NCI-H146 (cell line): ENCODE measurements around the gene OTUD7B.
"Not testable (repeated sequence)": the region's sequence is repeated elsewhere in the genome, so short reads cannot be mapped to it uniquely, and the experiment has no call there.

ENCODE experiments used
- DNase-seq: peaks from one replicate; lab custom pipeline; 2025; lab: John Stamatoyannopoulos, UW

The OTUD7B gene

GRCh38 chr1:149949911-149950310 is 60.6 kb downstream of the OTUD7B start:
- DNase-seq: no peak

GRCh38 chr1:149945206-149945605 is 65.3 kb downstream of the OTUD7B start:
- no peak for DNase-seq

- no peak for DNase-seq
Observed at GRCh38 chr1:149942885-149943284, 67.6 kb downstream of the OTUD7B start.

GRCh38 chr1:149942207-149942606 is 68.3 kb downstream of the OTUD7B start:
- DNase-seq: peak; percentile 3

GRCh38 chr1:149940427-149940826 is 70.1 kb downstream of the OTUD7B start:
- no peak for DNase-seq

- DNase-seq: not testable (repeated sequence)
Observed at GRCh38 chr1:149938668-149939003, 71.9 kb downstream of the OTUD7B start.

- DNase-seq: no peak
Observed at GRCh38 chr1:149937759-149938158, 72.8 kb downstream of the OTUD7B start.

GRCh38 chr1:149936992-149937705 is 73.4 kb downstream of the OTUD7B start:
- DNase-seq: peak; percentile 19

- no peak for DNase-seq
Observed at GRCh38 chr1:149936170-149936991, 74.1 kb downstream of the OTUD7B start, which contains the start of gene MTMR11. TSS of gene MTMR11 (minus strand) at chr1:149936879. CDS start at chr1:149936647, 232 bp downstream.

GRCh38 chr1:149934356-149934755 is 76.2 kb downstream of the OTUD7B start:
- no peak for DNase-seq

GRCh38 chr1:149933208-149933607 is 77.3 kb downstream of the OTUD7B start:
- no peak for DNase-seq

- DNase-seq: no peak
Observed at GRCh38 chr1:149932474-149932873, 78.1 kb downstream of the OTUD7B start.

GRCh38 chr1:149931212-149931790 is 79.2 kb downstream of the OTUD7B start:
- DNase-seq: no peak

- DNase-seq: no peak
Observed at GRCh38 chr1:149929856-149930255, 80.7 kb downstream of the OTUD7B start.

- no peak for DNase-seq
Observed at GRCh38 chr1:149928401-149928724, 82.2 kb downstream of the OTUD7B start.

- peak; percentile 95 for DNase-seq
Observed at GRCh38 chr1:149927563-149928400, 82.7 kb downstream of the OTUD7B start, which contains the start of gene SF3B4. TSS of gene SF3B4 (minus strand) at chr1:149927803. CDS start at chr1:149927759, 44 bp downstream.

GRCh38 chr1:149927056-149927562 is 83.4 kb downstream of the OTUD7B start:
- DNase-seq: no peak

GRCh38 chr1:149926296-149926695 is 84.2 kb downstream of the OTUD7B start:
- no peak for DNase-seq

GRCh38 chr1:149925751-149926150 is 84.8 kb downstream of the OTUD7B start:
- DNase-seq: no peak

- no peak for DNase-seq
Observed at GRCh38 chr1:149925345-149925744, 85.2 kb downstream of the OTUD7B start.

GRCh38 chr1:149923626-149924025 is 86.9 kb downstream of the OTUD7B start:
- DNase-seq: no peak
